ENCODE data around the gene ZNF700.
"Not testable (repeated sequence)": the region's sequence is repeated elsewhere in the genome, so short reads cannot be mapped to it uniquely, and the experiment has no call there.

DNA sequence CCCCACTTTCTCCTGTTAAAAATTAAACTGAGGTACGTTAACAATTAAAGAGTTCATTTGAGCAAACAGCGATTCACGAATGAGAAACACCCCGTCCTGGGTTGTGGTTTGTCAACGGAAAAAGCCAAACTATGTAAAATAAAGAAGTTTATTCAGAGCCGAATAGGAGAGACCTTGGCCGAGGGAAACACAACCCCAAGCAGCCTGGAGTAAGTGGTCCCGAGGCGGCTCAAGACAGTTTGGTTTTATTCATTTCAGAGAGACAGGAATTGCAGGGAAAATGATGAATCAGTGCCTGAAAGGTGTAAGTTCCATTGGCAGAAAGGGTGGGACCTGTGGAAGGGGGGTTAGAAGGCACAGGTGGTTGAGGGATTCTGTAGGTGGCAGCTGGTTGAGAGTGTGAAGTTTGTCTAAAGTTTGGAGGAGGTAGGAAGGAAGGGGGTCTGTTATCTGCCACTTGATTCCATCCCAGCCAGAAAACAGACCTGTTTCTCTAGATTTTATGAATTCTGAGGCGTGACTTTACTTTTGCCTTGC is 812 bp downstream of the ZNF700 start:
- TF ChIP-seq, protein P1, sequence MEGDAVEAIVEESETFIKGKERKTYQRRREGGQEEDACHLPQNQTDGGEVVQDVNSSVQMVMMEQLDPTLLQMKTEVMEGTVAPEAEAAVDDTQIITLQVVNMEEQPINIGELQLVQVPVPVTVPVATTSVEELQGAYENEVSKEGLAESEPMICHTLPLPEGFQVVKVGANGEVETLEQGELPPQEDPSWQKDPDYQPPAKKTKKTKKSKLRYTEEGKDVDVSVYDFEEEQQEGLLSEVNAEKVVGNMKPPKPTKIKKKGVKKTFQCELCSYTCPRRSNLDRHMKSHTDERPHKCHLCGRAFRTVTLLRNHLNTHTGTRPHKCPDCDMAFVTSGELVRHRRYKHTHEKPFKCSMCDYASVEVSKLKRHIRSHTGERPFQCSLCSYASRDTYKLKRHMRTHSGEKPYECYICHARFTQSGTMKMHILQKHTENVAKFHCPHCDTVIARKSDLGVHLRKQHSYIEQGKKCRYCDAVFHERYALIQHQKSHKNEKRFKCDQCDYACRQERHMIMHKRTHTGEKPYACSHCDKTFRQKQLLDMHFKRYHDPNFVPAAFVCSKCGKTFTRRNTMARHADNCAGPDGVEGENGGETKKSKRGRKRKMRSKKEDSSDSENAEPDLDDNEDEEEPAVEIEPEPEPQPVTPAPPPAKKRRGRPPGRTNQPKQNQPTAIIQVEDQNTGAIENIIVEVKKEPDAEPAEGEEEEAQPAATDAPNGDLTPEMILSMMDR (conservative IDR thresholded peaks at IDR 0.05; ENCODE audit: low read length) = not testable (repeated sequence)
- TF ChIP-seq EZH2phosphoT487 (IDR thresholded peaks at IDR 0.05; ENCODE audit: borderline replicate concordance) = not testable (repeated sequence)
